HG02623 (cell line): ENCODE measurements around the gene HNRNPK.

Experiments
- ATAC-seq: cut with Tn5 transposase; IDR thresholded peaks from one replicate; pipeline ENCODE4 v1.9.1; 2021; ENCODE audit warnings: moderate library complexity; ENCODE audit not compliant: unreplicated experiment

Gene HNRNPK

GRCh38 chr9:83934569-83935275 lies 45.3 kb downstream of the HNRNPK start:
- no peak for ATAC-seq

GRCh38 chr9:83933790-83934189 lies 46.2 kb downstream of the HNRNPK start:
- no peak for ATAC-seq

- no peak for ATAC-seq
Measured at GRCh38 chr9:83932851-83933250, 47.2 kb downstream of the HNRNPK start.

DNA sequence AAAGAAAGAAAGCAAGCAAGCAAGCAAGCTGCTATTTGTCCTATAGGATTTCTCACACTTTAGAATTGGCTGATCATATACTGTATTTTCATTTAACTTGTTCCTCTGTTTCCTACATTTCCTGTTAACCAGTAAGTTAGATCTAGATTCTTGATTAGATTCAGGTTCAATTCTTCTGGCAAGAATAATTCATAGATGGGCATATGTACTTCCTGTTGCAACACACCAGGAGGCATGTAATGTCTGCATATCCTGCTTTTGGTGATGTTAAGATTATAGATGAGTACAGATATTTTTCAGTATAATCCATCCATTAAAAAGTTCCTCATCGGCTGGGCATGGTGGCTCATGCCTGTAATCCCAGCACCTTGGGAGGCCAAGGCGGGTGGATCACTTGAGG lies 48.0 kb downstream of the HNRNPK start:
- ATAC-seq, result no peak

DNA sequence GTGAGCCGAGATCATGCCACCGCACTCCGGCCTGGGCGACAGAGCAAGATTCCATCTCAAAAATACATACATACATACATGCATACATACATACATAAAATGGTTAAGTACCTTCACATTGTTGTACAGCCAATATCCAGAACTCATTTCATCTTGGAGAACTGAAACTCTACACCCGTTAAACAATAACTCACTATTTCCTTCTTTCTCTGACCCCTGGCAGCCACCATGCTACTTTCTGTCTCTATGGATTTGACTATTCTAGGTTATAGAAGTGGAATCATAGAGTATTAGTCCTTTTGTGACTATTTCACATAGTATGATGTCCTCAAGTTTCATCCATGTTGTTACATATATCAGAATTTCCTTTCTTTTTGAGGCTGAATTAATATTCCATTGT lies 49.1 kb downstream of the HNRNPK start:
- ATAC-seq, result no peak

DNA sequence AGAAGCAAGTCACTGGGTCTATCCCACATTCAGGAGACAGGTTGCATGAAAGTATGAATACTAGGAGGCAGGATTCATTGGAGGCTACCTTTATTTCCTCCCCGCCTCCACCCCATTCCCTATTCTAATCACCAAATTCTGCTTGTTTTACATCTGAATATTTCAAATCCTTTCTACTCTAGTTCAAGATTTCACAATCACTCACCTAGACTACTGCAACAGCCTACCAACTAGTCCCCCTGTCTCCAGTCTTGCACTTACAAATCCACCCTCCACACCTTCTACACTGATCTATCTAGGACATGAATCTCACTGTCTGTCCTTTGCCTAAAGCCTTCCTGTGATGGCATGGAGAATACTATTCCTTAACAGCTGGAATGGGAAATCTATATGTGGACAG lies 52.4 kb downstream of the HNRNPK start:
- ATAC-seq, result no peak

DNA sequence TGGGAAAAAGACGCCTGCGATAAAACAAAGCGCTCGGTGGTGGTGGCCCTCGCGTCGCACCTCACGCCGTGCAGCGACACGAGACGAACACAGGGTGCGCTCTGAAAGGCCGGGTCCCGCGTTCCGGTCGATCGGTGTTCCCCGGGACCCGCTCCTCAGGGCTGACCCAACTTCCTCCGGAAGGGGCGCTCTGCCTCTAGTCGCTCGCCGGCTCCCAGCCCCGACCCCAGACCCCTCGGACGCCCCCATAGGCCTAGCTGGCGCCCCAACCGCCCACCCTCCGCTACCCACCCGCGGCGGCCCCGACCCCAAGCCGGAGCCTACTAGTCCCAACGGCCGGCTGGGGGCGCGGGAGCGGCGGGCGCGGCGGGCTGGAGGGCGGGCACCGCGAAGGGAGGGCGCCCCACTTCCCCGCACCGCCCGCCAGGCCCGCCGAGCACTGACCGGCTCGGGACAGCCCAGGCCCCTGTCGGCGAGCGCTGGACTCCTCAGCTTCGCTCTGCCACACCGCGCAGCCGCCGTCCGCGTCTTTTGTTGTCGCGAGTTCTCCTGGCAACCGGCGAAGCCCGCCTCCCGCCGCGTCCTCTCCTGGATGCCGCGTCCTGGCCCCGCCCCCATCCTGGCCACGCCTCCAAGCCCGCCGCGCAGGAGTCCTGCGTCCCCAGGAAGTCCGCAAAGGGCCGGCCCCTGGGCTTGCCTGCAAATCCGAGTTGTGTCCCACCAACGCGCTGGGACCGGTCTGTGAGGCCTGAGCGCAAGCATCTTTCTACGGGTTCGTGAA lies 58.9 kb downstream of the HNRNPK start, which contains the start of gene KIF27:
Gene KIF27, minus strand, starts transcription at position 506 of the 781 bp plus-strand sequence. CDS start 5,841 bp downstream, outside the sequence.
- ATAC-seq, result peak; percentile 95

GRCh38 chr9:83920469-83920926 lies 59.5 kb downstream of the HNRNPK start:
- peak; percentile 21 for ATAC-seq

DNA sequence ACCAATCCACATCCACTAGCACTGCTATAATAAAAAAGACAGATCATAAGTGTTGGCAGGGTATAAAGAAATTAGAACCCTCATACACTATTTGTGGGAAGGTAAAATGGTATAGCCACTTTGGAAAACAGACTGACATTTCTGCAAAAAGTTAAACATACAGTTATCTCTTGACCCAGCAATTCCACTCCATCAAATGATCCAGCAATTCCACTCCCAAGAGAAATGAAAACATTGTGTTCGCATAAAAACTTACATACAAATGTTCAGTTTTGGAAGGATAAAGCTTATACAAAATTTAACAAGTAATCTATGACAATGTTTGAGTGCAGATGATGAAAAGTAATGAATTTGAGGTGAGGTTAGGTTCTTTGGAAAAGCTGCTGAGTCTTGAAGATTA lies 60.9 kb downstream of the HNRNPK start:
- no peak for ATAC-seq
